HCT116 (cell line): ENCODE measurements around the gene ESPNL. TPM values are rescaled to one million over a fixed set of nuclear protein-coding genes. Genes with fewer than 3 reads are reported as not detected.
A peak's percentile ranks its signal among the peaks of the same experiment; 100 is the strongest.

ENCODE experiments used
- ATAC-seq: fragments of 200-7000 bp; cut with Tn5 transposase; 2 replicates; pipeline ENCODE4 v1.9.1; 2020; ENCODE audit warnings: mild to moderate bottlenecking, moderate library complexity
- BruUV-seq: library from RNA; stranded (reverse); fragments of 400-500 nt; replicated peaks from 2 replicates; lab custom pipeline; 2021; lab: Mats Ljungman, UMichigan
- CTCF ChIA-PET: fragments of 300-600 bp; sonication (Branson Sonifier 250); formaldehyde crosslinking; loops from one replicate; lab custom pipeline; 2021; ENCODE audit warnings: antibody characterized with exemption; lab: Charles Lee
- POLR2A ChIA-PET: fragments of 300-600, 350-600 bp; sonication (Branson Sonifier 250); formaldehyde crosslinking; loops from one replicate; lab custom pipeline; 2021; ENCODE audit warnings: antibody characterized with exemption; lab: Charles Lee
- RAD21 ChIA-PET, 2 experiments: fragments of 300-600 bp; sonication (Branson Sonifier 250); formaldehyde crosslinking; loops; one replicate each; lab custom pipeline; 2023; ENCODE audit warnings: low total read pairs in 2 of 2; ENCODE audit not compliant: uncharacterized antibody in 2 of 2, unreplicated experiment in 2 of 2, low non-redundant PET in 1 of 2; lab: Charles Lee
- DNase-seq: peaks from one replicate; pipeline ENCODE4 v3.0.0-alpha.2; 2010; ENCODE audit warnings: low read depth, low spot score
- H2AFZ ChIP-seq: fragments of 200-600 bp; shearing (Covaris generic), sonication (generic); 2 replicates; pipeline ENCODE4 v1.6.1; 2017; ENCODE audit warnings: low read depth, mixed run types, mixed read lengths, antibody characterized with exemption, low read length; ENCODE audit not compliant: poor library complexity, severe bottlenecking
- H3K27ac ChIP-seq: 2 replicates; pipeline ENCODE4 v1.5.1; 2012; ENCODE audit warnings: low read depth, low read length
- H3K27me3 ChIP-seq: fragments of 200-600 bp; sonication (generic); 2 replicates; pipeline ENCODE4 v1.6.1; 2016; ENCODE audit warnings: mixed run types, low read length, mixed read lengths; ENCODE audit not compliant: insufficient read depth
- H3K36me3 ChIP-seq, 2 experiments: fragments of 200-500 bp in 1 of 2; fragments of 200-600 bp in 1 of 2; sonication (Bioruptor generic) in 1 of 2; sonication (generic) in 1 of 2; 2 replicates each; pipeline versions ENCODE4 v1.5.1 to v1.6.1; 2014 to 2016; ENCODE audit warnings: low read length in 2 of 2, inconsistent platforms in 1 of 2, mixed read lengths in 1 of 2, mixed run types in 1 of 2; ENCODE audit not compliant: insufficient read depth in 2 of 2, control insufficient read depth in 1 of 2
- H3K4me1 ChIP-seq, 2 experiments: fragments of 200-600 bp in 1 of 2; sonication (generic) in 1 of 2; 2 replicates each; pipeline versions ENCODE4 v1.5.1 to v1.6.1; 2012 to 2017; ENCODE audit warnings: low read length in 2 of 2, inconsistent platforms in 1 of 2, mild to moderate bottlenecking in 1 of 2, mixed read lengths in 1 of 2, mixed run types in 1 of 2, moderate library complexity in 1 of 2; ENCODE audit not compliant: insufficient read depth in 2 of 2, control insufficient read depth in 1 of 2
- H3K4me2 ChIP-seq: fragments of 200-600 bp; sonication (generic); 2 replicates; pipeline ENCODE4 v1.6.1; 2017; ENCODE audit warnings: mixed run types, low read length, mixed read lengths
- H3K4me3 ChIP-seq, 2 experiments: fragments of 200-600 bp in 1 of 2; sonication (generic) in 1 of 2; replicated peaks in 1 of 2; 2 replicates each; pipeline ENCODE4 v1.5.1; 2011 to 2016; ENCODE audit warnings: low read length in 2 of 2, control low read depth in 1 of 2, low read depth in 1 of 2, mild to moderate bottlenecking in 1 of 2, mixed read lengths in 1 of 2, mixed run types in 1 of 2
- H3K79me2 ChIP-seq: fragments of 200-600 bp; sonication (generic); 2 replicates; pipeline ENCODE4 v1.6.1; 2017; ENCODE audit warnings: mild to moderate bottlenecking, mixed run types, low read length, moderate library complexity, mixed read lengths; ENCODE audit not compliant: insufficient read depth
- H3K9ac ChIP-seq: fragments of 200-600 bp; sonication (generic); 2 replicates; pipeline ENCODE4 v1.6.1; 2016; ENCODE audit warnings: low read length, mixed read lengths
- H3K9me2 ChIP-seq: fragments of 200-600 bp; sonication (generic), shearing (Covaris generic); 2 replicates; pipeline ENCODE4 v1.6.1; 2017; ENCODE audit warnings: mixed run types, mild to moderate bottlenecking, moderate library complexity; ENCODE audit not compliant: insufficient read depth
- H3K9me3 ChIP-seq, 2 experiments: fragments of 200-500 bp in 1 of 2; fragments of 200-600 bp in 1 of 2; sonication (Bioruptor generic) in 1 of 2; sonication (generic) in 1 of 2; 2 replicates each; pipeline ENCODE4 v1.6.1; 2014 to 2017; ENCODE audit warnings: low read length in 2 of 2, mixed read lengths in 2 of 2, inconsistent platforms in 1 of 2, low read depth in 1 of 2, mild to moderate bottlenecking in 1 of 2, mixed run types in 1 of 2, moderate library complexity in 1 of 2; ENCODE audit not compliant: control insufficient read depth in 1 of 2, insufficient read depth in 1 of 2
- H4K20me1 ChIP-seq: fragments of 200-600 bp; sonication (generic), shearing (Covaris generic); 2 replicates; pipeline ENCODE4 v1.6.1; 2017; ENCODE audit warnings: mixed run types, mild to moderate bottlenecking, moderate library complexity; ENCODE audit not compliant: insufficient read depth
- CBX3 ChIP-seq: IDR thresholded peaks from 2 replicates; pipeline ENCODE4 v1.6.1; 2012; ENCODE audit warnings: low read depth
- ELF1 ChIP-seq: IDR thresholded peaks from 2 replicates; pipeline ENCODE4 v1.6.1; 2012; ENCODE audit warnings: low read depth, borderline replicate concordance
- EZH2 ChIP-seq: fragments of 200-600 bp; sonication (generic); IDR thresholded peaks from 2 replicates; pipeline ENCODE4 v1.6.1; 2017; ENCODE audit warnings: antibody characterized with exemption, mixed run types
- JUND ChIP-seq: IDR thresholded peaks from 2 replicates; pipeline ENCODE4 v1.6.1; 2012
- POLR2A ChIP-seq: IDR thresholded peaks from 2 replicates; pipeline ENCODE4 v1.7.0; 2011; ENCODE audit warnings: borderline replicate concordance; ENCODE audit not compliant: insufficient read depth, insufficient read length; ENCODE audit errors: extremely low read depth
- POLR2AphosphoS5 ChIP-seq: IDR thresholded peaks from 2 replicates; pipeline ENCODE4 v1.6.1; 2011; ENCODE audit warnings: mild to moderate bottlenecking, low read depth, low read length, moderate library complexity
- RAD21 ChIP-seq: IDR thresholded peaks from 2 replicates; pipeline ENCODE4 v1.6.1; 2012; ENCODE audit warnings: low read depth, mild to moderate bottlenecking
- SRF ChIP-seq: IDR thresholded peaks from 2 replicates; pipeline ENCODE4 v1.6.1; 2012; ENCODE audit warnings: low read depth
- TCF7L2 ChIP-seq: IDR thresholded peaks from 2 replicates; pipeline ENCODE4 v1.7.0; 2011; ENCODE audit warnings: borderline replicate concordance, inconsistent platforms; ENCODE audit not compliant: insufficient read depth, insufficient read length; ENCODE audit errors: extremely low read depth
- YY1 ChIP-seq: IDR thresholded peaks from 2 replicates; pipeline ENCODE4 v1.6.1; 2011; ENCODE audit warnings: low read length, low read depth, moderate library complexity, mild to moderate bottlenecking; ENCODE audit not compliant: insufficient replicate concordance; ENCODE audit errors: extremely low read depth
- ZNF274 ChIP-seq: fragments of 200-500 bp; sonication (Bioruptor generic); IDR thresholded peaks from 2 replicates; pipeline ENCODE4 v1.6.1; 2014; ENCODE audit warnings: mild to moderate bottlenecking, low read depth, low read length, inconsistent platforms
- intact Hi-C: fragments of 100-400 bp; cut with micrococcal nuclease; formaldehyde crosslinking; loops from 2 replicates; pipeline ENCODE4 v1.10.0; 2022
- total RNA-seq: library from RNA; stranded (reverse); gene quantifications from one replicate; pipeline ENCODE4 v1.2.1, GENCODE V29; 2021; ENCODE audit not compliant: unreplicated experiment
- TF ChIP-seq, protein P1 (sequence below): IDR thresholded peaks from 2 replicates; pipeline ENCODE4 v1.6.1; 2011; ENCODE audit warnings: mild to moderate bottlenecking, low read length, moderate library complexity; ENCODE audit not compliant: insufficient replicate concordance; ENCODE audit errors: extremely low read depth
- TF ChIP-seq, protein P2 (sequence below): IDR thresholded peaks from 2 replicates; pipeline ENCODE4 v1.6.1; 2012

The ESPNL gene
- total RNA-seq, 1 experiment from 2014 or later, result 0.22 TPM

DNA sequence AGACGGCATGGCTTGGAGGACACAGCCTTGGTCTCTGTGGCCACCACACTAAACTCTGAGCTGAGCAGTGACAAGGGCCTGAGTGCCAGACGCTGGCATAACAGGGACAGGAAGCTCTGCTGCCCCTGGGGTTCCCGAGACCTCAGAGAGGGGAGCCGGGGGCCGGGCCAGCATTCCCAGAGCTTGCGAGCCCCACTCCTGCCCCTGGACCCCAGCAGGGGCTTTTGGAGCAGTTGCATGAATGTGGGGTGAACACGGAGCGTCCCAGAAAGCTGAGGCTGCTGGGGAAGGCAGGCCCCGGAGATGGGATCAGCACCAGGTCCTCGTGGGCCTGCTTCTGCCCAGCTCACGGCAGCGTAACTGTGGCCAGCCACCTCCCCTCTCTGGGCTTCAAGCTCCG lies 51.1 kb downstream of the ESPNL start:
- DNase-seq (no peak), ATAC-seq (no peak)
- BruUV-seq, result no TSS peak
- Histone ChIP-seq H3K9me2 (no peaks in the 10 kb centered on the region), H3K4me1 (peaks cover 4 to 8% of the 10 kb centered on the region in 2 experiments; a peak in 3 of 4 replicates), H3K27me3 (no peaks in the 10 kb centered on the region), H3K27ac (no peak overlapping the region), H3K9ac (no peak overlapping the region), H3K36me3 (no peaks in the 10 kb centered on the region), H3K4me3 (no peak overlapping the region), H3K9me3 (no peaks in the 10 kb centered on the region), H3K4me2 (no peak overlapping the region), H4K20me1 (no peaks in the 10 kb centered on the region), H2AFZ (no peak overlapping the region), H3K79me2 (no peaks in the 10 kb centered on the region)
- ChIA-PET CTCF (no interaction called here), POLR2A (no interaction called here), RAD21 (no interaction called here)
- no peak for TF ChIP-seq YY1
- TF ChIP-seq, protein P1, sequence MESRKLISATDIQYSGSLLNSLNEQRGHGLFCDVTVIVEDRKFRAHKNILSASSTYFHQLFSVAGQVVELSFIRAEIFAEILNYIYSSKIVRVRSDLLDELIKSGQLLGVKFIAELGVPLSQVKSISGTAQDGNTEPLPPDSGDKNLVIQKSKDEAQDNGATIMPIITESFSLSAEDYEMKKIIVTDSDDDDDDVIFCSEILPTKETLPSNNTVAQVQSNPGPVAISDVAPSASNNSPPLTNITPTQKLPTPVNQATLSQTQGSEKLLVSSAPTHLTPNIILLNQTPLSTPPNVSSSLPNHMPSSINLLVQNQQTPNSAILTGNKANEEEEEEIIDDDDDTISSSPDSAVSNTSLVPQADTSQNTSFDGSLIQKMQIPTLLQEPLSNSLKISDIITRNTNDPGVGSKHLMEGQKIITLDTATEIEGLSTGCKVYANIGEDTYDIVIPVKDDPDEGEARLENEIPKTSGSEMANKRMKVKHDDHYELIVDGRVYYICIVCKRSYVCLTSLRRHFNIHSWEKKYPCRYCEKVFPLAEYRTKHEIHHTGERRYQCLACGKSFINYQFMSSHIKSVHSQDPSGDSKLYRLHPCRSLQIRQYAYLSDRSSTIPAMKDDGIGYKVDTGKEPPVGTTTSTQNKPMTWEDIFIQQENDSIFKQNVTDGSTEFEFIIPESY, result no peak
- intact Hi-C loops, result no loop called here

GRCh38 chr2:238151628-238152235 lies 51.6 kb downstream of the ESPNL start:
- H3K9me2 ChIP-seq, result no peaks in the 10 kb centered on the region
- POLR2A ChIA-PET, result interaction anchor here (0.6 kb wide), 1 partner anchor 11 kb away, joined by 5 read pairs; no protein-coding TSS in a partner anchor
- H4K20me1 ChIP-seq, result no peaks in the 10 kb centered on the region
- no peak overlapping the region for H3K4me2 ChIP-seq
- peak; percentile 51 for ATAC-seq
- DNase-seq, result no peak
- H3K4me3 ChIP-seq, result no peak overlapping the region
- no peak overlapping the region for H2AFZ ChIP-seq
- CTCF ChIA-PET, result interaction anchor here (1.0 to 2.2 kb wide), 2 partner anchors 10 to 13 kb away, joined by 4 to 6 read pairs; no protein-coding TSS in a partner anchor
- BruUV-seq, result no TSS peak
- no peaks in the 10 kb centered on the region for H3K79me2 ChIP-seq
- no peaks in the 10 kb centered on the region for H3K9me3 ChIP-seq
- intact Hi-C loops, result no loop called here
- RAD21 ChIA-PET, result no interaction called here
- no peak overlapping the region for H3K9ac ChIP-seq
- H3K27ac ChIP-seq, result no peak overlapping the region
- no peaks in the 10 kb centered on the region for H3K27me3 ChIP-seq
- H3K36me3 ChIP-seq, result no peaks in the 10 kb centered on the region
- peaks cover 4 to 5% of the 10 kb centered on the region in 2 experiments; a peak in 3 of 4 replicates for H3K4me1 ChIP-seq
- TF ChIP-seq YY1, result no peak
- TF ChIP-seq, protein P1, result no peak
- no peak for TF ChIP-seq ELF1
- TF ChIP-seq RAD21, result no peak
- no peak for TF ChIP-seq POLR2A
- no peak for TF ChIP-seq CBX3
- TF ChIP-seq SRF, result no peak
- TF ChIP-seq, protein P2, sequence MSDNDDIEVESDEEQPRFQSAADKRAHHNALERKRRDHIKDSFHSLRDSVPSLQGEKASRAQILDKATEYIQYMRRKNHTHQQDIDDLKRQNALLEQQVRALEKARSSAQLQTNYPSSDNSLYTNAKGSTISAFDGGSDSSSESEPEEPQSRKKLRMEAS, result no peak
- no peak for TF ChIP-seq TCF7L2
- TF ChIP-seq EZH2, result no peak
- TF ChIP-seq POLR2AphosphoS5, result no peak
- TF ChIP-seq JUND, result no peak
- TF ChIP-seq ZNF274, result no peak
